HG03196 (cell line): ENCODE data around the gene OSBP2.

Source experiments
- ATAC-seq: cut with Tn5 transposase; IDR thresholded peaks from one replicate; pipeline ENCODE4 v1.9.1; 2021; ENCODE audit not compliant: unreplicated experiment

OSBP2 gene

DNA sequence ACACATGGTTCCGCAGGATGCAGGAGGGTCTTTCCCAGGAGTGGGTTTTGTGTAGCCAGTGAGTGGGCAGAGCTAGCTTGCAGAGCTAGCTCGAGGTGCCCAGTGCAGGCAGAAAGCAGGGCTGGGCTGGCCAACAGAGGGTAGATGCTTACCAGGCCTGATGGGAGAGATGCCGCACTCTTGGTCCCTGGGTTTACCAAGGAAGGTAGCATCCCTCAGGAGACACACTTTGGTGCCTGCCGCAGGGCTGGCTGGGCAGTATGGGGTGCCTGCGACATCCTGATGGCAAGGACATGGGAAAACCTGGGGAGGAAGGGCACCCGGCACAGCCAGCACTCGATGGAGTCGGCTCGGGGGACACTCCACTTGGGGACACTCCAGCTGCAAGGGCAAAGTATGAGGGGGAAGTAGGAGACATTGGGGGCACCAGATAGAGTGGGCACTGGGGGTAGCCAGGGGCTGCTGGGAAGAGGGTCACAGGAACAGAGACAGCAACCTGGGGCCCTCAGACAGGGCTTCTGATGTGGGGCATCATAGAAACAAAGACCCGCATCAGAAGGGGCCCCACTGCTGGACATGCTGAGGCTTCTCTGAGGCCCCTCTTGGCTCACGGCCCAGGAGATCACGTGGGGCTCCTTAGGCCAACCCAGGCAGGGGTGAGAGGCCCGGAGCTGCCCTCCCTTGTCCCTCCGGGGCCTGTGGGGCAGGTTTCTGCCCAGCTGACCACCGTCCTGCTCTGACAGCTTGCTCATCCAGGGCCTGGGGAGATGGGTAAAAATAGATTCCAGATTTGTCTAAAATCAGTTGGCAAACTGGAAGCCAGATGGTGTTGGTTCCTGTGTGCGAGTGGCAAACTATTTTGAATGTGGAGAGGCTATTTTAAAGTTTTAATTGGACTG is 184.1 kb downstream of the OSBP2 start:
- ATAC-seq: no peak

DNA sequence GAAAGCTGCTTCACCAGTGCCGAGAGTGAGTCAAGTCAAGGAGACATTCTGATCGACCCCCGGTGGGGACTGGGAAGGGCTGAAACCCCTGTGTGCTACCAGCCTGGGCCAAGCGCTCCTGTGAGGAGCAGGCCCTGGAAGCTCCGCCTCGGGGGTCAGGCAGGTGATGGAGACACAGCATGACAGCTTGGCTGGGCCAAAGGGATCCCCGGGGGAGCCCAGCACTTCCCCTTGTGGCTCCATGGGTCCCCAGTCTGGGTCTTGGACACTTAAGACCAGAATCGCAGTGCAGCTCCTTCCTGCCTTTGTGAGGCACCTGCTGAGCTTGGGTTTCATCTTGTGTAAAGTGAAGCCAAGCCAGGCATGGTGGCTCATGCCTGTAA is 184.7 kb downstream of the OSBP2 start:
- ATAC-seq: no peak

DNA sequence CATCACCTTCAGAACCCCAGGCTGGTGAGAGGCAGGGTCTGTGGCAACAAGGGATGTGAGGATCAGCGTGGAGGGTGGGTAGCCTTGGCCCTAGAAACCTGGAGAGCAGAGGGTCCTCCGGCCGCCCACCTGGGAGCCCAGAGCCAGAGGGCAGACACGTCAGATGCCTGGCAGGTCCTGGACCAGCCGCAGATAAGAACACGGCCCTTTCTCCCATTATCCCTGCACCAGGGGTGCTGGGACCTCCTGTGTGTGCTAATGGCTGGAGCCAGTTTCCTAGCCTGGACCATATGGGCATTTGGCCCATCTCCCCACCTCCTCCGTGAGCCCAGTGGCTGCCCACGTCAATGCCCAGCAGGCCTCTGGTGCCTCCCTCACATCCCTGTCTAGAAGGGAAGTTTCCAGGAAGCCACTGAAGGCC is 185.5 kb downstream of the OSBP2 start:
- no peak for ATAC-seq

DNA sequence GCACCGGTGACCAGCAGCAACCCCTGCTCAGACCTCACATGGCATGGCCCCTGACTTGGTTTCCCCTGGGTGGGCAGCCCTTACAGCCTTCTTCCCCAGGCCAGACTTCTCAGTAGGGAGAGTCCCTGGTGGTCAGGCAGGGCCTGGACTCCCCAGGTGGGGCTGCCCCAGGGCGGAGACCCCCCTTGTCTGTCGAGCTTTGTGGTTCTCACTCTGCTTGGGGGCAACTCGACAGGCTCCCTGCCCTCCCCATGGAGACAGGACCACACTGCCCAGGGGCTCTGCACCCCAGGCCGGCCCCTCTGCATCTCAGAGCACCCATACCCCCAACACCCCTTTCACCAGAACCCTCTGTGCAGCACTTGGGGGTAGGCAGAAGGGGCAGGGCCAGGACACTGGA is 186.2 kb downstream of the OSBP2 start:
- ATAC-seq: no peak

DNA sequence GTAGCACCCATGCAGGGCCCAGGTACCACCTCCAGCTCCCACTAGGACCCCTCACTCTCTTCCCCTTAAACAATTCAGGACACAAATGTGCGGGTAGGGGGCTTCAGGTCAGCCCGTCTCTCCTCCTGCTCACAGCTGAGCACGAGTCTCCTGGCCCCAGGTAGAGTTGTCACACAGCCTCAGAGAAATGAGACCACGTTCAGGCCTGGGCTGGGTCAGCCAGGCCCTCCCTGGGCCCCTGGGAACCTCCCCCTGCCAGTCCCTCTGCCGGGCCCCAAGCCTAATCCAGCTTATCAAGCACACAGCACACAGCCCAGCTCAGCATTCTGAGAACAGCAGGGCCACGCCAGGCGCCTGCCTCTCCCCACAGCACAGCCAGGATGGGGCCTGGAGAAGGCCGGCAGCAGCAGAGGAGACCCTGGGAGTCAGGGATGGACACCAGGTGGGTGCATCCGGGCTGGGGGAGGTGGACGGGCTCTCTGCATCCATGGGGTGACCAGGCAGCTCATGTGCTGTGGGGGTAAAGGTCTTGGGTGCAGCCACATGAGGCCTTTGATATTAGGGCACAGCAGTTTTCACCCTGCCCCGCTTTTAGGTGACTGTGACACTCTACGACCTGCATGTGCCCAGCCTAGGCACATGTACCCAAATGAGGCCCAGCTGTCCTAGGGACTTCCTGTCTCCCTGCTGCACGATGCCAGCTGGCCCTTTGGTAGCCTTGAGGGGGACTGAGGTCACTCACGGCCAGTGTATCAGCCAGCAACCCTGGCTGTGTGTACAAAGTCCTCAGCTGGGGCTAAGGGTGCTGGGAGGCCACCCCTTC is 186.9 kb downstream of the OSBP2 start:
- ATAC-seq: no peak

DNA sequence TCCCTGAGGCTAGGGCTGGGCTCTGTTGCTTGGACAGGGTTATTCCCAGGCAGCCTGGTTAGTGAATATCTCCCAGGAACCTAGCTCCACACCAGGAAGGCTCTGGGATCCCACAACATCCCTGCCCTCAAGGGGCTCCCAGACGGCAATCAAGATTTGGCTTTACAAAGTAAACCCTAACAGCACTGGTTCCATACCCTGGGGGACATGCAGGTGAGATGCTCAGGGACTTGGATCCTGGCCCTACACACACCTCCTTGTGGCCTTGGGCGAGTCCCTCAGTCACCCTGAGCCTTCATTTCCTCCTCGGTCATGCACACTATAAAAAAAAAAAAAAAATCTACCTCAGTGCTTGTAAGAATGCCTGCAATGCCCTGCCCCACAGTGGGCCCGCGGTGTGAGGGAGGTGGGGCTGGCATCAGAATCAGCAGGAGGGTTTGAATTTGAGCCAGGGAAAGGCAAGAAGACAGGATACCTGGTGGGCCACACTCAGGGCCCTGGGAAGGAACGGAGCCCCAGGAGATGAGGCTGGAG is 187.6 kb downstream of the OSBP2 start:
- ATAC-seq: no peak

DNA sequence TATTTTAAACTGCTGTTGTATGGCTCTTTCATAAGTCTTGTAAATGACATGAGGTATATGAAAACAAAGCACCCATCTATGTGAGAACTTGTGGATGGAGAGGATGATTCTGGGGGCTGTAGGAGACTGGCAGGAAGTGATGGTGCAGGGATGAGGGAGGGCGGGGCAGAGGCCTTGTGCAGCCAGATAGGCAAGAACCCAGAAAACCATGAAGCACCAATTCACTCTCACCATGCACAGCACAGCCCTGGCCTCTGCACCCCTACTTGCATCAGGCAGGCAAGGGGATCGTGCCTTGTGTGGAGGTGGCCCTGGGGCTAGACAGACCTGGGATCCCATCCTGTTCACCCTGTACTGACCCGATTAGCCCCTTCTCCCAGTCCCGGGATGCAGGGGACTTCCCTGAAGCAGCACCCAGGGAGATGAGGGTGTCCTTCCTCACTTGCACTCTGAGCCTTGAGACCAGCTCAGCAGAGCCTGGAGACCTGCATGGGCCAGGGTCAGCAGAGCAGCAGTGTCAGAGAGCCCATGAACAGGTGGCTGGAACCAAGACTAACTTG is 188.4 kb downstream of the OSBP2 start:
- ATAC-seq: no peak

DNA sequence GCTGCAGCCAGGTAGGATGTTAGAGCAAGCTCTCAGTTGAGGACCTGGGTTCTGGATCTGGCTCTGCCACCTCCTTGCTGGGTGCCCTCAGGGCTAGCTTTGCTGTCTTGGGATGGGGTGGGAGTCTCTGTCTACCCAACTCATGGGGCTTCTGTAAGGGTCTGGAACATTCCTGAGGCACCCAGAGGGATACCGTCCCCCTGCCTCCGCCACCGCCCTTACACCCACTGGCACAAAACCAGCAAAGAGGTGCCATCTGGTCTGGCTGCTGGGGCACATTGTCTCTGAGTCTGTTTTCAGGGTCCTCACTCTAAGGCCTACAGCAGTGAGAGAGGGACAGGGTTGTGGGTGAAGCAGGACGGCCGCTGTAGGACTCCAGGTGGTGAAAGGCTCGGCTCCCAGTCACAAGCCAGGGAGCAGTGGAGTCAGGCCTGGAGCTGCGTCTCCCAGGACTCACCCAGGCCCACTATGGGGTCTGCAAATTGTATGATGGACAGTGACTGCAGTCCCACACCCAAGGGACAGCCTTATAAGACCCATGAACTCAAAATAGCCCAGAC is 189.0 kb downstream of the OSBP2 start:
- ATAC-seq: no peak

DNA sequence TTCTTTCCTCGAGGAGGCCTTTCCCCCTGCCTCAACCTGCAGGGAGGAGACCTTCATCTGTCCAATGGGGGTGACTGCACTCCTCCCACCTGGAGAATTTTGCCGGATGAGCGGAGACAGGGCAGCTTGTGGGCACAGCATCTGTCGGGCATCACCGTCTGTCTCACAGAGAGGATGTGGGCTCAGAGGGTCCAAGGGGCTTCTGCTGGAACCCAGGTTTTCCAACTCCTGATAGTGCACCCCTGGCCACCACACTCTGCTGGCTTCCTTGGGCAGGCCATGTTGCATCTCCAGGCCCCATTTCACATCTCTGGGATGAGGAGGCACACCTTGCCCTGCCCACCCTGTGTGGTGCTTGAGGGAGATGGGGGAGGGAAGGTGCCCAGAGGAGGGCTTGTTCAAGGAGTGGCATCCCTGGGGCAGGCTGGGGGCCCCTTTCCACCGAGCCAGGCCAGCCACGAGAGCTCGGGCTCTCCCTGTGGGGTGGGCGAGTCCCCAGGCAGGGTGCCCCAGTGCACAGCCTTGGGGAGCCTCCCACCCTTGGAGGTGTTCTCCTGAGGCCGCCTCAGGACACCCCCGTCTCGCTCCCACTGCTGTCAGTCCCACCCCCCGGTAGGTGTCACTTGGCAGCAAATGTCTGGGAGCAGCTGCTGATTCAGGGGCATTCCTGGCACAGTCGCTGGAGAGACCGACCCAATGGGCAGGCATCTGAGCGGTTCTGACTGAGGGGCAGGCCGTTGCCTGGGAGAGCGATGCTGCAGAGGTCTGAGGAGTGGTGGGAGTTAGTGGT is 189.7 kb downstream of the OSBP2 start:
- ATAC-seq: no peak

DNA sequence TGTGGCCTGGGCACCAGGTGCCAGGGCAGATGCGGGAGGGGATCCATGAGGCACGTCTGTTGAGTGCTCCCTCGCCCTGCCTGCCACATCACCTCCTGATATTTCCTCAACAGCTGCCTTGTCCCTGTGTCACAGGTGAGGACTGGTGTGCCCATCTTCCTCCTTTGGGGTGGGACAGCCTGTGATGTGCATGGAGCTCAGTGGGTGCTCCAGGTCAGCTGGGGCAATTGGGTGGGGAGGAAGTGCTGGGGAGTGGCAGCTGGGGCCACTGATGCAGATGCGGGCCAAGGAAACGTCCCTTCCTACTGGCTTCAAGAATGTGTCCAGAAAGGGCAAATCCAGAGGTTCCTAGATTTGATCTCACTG is 190.3 kb downstream of the OSBP2 start:
- no peak for ATAC-seq

DNA sequence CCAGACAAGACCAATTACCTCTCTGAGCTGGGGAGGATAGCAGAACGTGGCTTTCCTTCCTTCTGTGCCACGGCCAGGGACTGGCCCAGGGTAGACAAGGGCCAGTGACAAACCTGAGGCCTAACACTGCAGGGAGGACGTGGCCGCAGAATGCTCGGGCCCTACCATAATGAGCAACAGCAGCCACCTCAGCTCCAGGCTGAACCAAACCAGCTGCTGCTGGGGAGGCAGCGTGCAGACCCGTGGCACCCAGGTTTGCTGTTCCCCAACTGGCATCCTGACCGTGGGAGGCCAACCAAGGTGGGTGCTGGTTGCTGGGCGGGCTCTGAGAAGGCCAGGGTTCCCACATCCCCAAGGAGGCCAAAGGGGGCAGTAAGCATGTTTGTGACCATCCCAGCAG is 190.9 kb downstream of the OSBP2 start:
- ATAC-seq: no peak

DNA sequence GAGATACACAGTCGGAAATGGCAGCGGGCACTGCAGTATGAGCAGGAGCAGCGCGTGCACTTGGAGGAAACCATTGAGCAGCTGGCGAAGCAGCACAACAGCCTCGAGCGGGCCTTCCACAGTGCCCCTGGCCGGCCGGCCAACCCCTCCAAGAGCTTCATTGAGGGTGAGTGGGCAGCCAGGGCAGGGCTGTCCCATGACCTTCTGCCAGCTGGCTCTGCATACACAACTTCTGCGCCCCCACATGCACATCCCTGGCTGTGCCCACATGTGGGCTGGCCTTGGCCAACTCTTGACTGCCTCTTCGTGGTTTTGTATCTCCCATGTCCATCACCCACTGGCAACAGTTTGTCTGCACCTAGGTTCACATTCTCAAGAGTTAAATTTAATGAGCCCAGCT is 192.8 kb downstream of the OSBP2 start:
- no peak for ATAC-seq

DNA sequence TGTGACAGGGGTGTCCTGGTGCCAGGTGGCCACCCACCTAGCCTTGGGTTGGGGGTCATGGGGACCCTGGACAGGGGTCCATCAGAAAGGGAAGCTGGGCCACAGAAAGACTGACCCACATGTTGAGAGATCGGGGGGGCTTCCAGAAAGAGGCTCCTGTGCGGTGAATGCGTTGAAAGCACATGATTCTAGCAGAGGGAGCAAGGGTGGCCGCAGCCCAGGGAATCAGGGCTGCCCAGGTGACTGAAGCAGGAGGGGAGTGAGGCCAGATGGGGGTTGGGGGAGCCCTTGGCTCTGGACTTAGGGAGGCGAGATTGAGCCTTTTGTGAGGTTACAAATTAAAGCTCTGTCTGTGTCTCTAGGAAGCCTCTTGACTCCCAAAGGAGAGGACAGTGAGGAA is 193.2 kb downstream of the OSBP2 start:
- no peak for ATAC-seq

DNA sequence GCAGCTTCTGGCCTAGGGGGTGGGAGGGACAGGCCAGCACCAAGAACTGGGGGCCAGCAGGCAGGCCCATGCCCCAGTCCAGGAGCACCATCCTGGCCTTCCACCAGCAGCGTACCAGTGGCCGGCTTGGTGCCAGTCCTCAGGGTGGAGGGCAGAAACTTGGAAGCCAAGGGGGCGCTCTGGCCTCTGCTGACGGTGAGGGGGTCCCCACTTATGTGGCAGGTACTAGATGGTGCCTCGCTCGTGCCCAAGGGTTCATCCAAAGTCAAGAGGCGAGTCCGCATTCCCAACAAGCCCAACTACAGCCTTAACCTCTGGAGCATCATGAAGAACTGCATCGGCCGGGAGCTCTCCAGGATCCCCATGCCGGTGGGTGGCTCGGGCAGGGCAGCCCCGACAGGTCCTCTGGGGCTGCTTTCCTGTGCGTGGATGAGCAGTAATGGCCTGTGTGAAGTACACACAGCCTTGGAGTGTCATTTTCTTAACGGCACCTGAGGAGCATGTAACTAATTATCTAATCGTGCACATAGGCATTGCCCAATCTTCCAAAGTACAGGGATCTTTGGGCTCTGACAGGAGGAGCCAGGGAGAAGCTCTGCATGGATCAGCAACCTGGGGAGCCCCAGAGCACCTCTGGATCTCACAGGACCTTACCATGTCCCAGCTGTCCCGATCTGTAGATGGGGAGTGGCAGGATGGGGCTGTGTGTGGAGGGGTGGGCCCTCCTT is 194.8 kb downstream of the OSBP2 start:
- ATAC-seq: no peak

DNA sequence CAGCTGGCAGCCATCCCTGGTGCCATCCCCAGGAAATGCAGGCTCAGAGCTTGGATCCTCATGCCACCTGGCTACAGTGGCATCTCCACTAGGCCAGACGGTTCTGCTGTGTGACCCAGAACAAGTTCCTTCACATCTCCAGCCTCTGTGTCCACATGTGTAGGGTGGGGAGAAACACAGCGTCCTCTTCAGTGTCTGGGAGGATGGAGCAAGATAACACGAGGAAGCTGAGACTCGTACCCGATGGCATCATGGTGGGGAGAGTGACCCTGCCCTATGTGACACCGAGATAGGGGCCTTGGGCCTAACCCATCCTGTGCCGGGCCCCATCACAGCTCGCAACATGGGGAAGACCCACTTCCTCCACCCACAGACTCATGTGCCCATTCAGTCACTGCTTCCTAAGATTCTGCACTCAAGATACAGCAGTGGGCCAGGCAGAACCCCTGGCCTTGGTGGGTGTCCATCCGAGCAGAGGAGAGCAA is 195.4 kb downstream of the OSBP2 start:
- no peak for ATAC-seq

DNA sequence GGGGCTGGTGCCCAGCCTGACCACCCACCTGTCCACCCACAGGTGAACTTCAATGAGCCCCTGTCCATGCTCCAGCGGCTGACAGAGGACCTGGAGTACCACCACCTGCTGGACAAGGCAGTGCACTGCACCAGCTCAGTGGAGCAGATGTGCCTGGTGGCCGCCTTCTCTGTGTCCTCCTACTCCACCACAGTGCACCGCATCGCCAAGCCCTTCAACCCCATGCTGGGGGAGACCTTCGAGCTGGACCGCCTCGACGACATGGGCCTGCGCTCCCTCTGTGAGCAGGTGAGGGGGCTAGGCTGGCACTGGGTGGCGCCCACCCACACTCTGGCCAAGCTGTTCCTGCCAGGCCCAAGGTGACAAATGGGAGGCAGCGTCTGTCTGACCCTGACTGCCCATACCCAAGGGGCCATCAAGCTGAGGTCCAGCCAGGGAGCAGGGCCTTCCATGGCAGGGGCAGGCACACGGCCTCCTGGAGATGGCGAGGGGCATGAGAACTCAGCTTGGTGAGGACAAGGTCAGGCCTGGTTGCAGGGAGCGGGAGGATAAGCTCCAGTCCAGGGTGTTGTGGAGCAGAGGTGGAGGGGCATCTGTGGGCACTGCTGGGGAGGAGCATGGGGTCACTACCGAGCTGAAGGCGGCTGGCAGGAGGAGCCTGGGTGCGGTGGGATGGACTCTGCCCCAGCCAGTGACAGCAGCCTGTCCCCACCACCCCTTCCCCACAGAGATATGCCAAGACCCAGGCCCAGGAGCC is 196.2 kb downstream of the OSBP2 start:
- no peak for ATAC-seq

DNA sequence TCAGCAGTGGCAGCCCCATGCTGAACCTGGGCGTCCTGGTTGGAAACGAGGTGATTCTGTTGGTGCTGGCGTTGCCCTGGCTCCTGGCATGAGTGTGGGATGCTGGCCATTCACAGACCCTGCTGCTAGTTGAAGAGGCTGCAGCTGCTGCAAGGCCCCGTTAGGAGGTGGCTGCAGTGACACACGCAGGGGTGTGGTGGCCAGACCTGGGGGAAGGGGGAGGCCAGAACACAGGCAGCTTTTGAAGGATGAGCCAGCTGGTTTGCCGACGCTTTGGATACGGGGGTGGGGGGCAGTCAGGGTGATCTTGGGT is 196.7 kb downstream of the OSBP2 start:
- no peak for ATAC-seq

DNA sequence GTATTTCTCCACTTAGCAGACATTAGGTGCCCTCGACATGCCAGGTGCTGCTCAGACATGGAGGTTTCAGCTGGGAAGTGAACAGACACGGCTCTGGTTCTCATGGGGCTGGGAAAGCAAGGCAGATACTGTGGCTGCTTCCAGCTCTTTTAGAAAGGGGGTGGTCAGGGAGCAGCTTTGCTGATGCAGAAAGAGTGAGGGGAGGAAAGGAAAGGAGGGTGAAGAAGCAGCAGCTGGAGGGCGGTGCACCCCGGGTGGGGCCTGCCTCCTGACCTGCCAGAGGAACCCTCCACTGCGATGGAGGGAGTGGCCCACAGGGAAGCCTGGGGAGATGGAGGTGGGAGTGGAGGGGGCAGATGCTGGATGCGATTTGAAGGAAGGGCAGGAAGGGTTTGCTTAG is 197.1 kb downstream of the OSBP2 start:
- no peak for ATAC-seq

DNA sequence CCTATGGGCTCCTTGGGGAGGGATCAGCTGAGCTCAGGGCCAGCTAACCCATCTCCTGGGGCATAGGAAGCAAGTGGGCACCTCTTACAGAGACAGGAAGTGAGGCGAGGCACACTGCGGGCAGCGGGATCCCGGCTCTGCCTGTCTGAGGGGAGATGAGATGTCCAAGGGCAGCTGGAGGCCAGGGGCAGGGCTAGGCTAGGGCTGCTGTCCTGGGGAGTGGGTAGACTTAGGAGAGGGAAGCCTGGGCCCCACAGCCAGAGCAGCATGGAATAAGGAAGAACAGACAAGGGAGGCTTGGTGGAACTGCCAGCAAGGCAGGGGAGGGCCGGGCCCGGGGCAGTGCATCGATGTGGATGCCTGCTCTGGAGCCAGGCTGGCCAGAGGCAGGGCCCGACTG is 197.6 kb downstream of the OSBP2 start:
- ATAC-seq: no peak
